T-cell (primary cell): ENCODE data around the gene MLLT11. TPM values are rescaled to one million over a fixed set of nuclear protein-coding genes. Genes with fewer than 3 reads are reported as not detected.
A peak's percentile ranks its signal among the peaks of the same experiment; 100 is the strongest.

Experiments used
- ATAC-seq, 4 experiments: fragments of 200-7000 bp in 3 of 4; fragments of 150-1000 bp in 1 of 4; cut with Tn5 transposase; replicated peaks in 1 of 4; 1 replicate in 3 of 4; 2 replicates in 1 of 4; pipeline ENCODE4 v1.10.0; 2021; ENCODE audit warnings: moderate library complexity in 3 of 4, mild to moderate bottlenecking in 2 of 4, moderate number of reproducible peaks in 1 of 4
- CTCF ChIA-PET, 2 donors: fragments of 300-600 bp; sonication (Branson Sonifier 250); formaldehyde crosslinking; loops; one replicate each; lab custom pipeline; 2022; ENCODE audit warnings: antibody characterized with exemption in 2 of 2; lab: Charles Lee
- POLR2A ChIA-PET, 2 donors: fragments of 300-600 bp; sonication (Branson Sonifier 250); formaldehyde crosslinking; loops; one replicate each; lab custom pipeline; 2022; ENCODE audit warnings: antibody characterized with exemption in 2 of 2; lab: Charles Lee
- DNase-seq, 35 experiments: peaks; one replicate each; pipeline versions ENCODE4 v3.0.0 to v3.0.0-alpha.2; 2013 to 2023
- H3K27ac ChIP-seq: one replicate; pipeline ENCODE4 v1.5.1; 2013; ENCODE audit warnings: low read length
- H3K27me3 ChIP-seq, 2 experiments: replicated peaks in 1 of 2; 1 replicate in 1 of 2; 2 replicates in 1 of 2; pipeline versions ENCODE4 v1.6.1 to v1.7.0; 2013; ENCODE audit warnings: low read length in 1 of 2, mixed read lengths in 1 of 2; ENCODE audit not compliant: control insufficient read depth in 2 of 2, insufficient read depth in 2 of 2; ENCODE audit errors: extremely low read depth in 1 of 2
- H3K36me3 ChIP-seq, 2 donors: 1 replicate in 1 of 2; 2 replicates in 1 of 2; pipeline versions ENCODE4 v1.6.1 to v1.7.0; 2013; ENCODE audit warnings: low read length in 1 of 2; ENCODE audit not compliant: control insufficient read depth in 2 of 2, insufficient read depth in 1 of 2; ENCODE audit errors: extremely low read depth in 1 of 2
- H3K4me1 ChIP-seq, 2 experiments: 1 replicate in 1 of 2; 2 replicates in 1 of 2; pipeline versions ENCODE4 v1.6.1 to v1.7.0; 2013; ENCODE audit warnings: low read length in 2 of 2, mixed read lengths in 1 of 2; ENCODE audit not compliant: insufficient read depth in 2 of 2, control insufficient read depth in 1 of 2; ENCODE audit errors: extremely low read depth in 1 of 2
- H3K4me3 ChIP-seq, 2 donors: 1 replicate in 1 of 2; 2 replicates in 1 of 2; pipeline versions ENCODE4 v1.5.1 to v1.7.0; 2013; ENCODE audit warnings: mild to moderate bottlenecking in 2 of 2, low read length in 1 of 2, moderate library complexity in 1 of 2; ENCODE audit not compliant: control insufficient read depth in 1 of 2; ENCODE audit errors: extremely low read depth in 1 of 2
- H3K9me3 ChIP-seq: 2 replicates; pipeline ENCODE4 v1.7.0; 2013
- H3K27ac Mint-ChIP-seq, 2 donors: one replicate each; pipeline ENCODE4 v1.8.0; 2020 to 2021; ENCODE audit warnings: mild to moderate bottlenecking in 2 of 2, mixed read lengths in 2 of 2
- H3K27me3 Mint-ChIP-seq, 2 donors: one replicate each; pipeline ENCODE4 v1.8.0; 2021 to 2022; ENCODE audit warnings: mixed read lengths in 2 of 2
- H3K36me3 Mint-ChIP-seq: one replicate; pipeline ENCODE4 v1.8.0; 2021; ENCODE audit warnings: mixed read lengths
- H3K4me1 Mint-ChIP-seq, 3 donors: one replicate each; pipeline ENCODE4 v1.8.0; 2020 to 2022; ENCODE audit warnings: mixed read lengths in 3 of 3, mild to moderate bottlenecking in 1 of 3
- H3K4me3 Mint-ChIP-seq, 3 donors: one replicate each; pipeline ENCODE4 v1.8.0; 2020 to 2022; ENCODE audit warnings: mild to moderate bottlenecking in 3 of 3, mixed read lengths in 3 of 3, moderate library complexity in 3 of 3
- H3K9me3 Mint-ChIP-seq, 3 donors: one replicate each; pipeline ENCODE4 v1.8.0; 2020 to 2022; ENCODE audit warnings: mixed read lengths in 3 of 3
- WGBS: methylation state at CpG from one replicate; pipeline ENCODE4 v1.1.5; 2013; ENCODE audit warnings: missing lambda C conversion rate; ENCODE audit not compliant: insufficient coverage; 5-methylcytosine and 5-hydroxymethylcytosine counted together
- total RNA-seq, 35 experiments: library from RNA in 6 of 35; stranded (reverse) in 6 of 35; fragments of 120-200 nt in 1 of 35; gene quantifications; one replicate each; pipeline versions ENCODE4 v1.2.1 to v1.2.4 and lab custom pipeline; 2013 to 2026

MLLT11 gene
- total RNA-seq = 1 to 10 TPM; 3.6 to 4.9 (median 3.9) TPM
- total RNA-seq (2013) = 6.5 TPM
- 0.83 to 6.8 (median 3.6) reads per million in 29 experiments for total RNA-seq (lab: John Stamatoyannopoulos, UW)

GRCh38 chr1:151060007-151060656 lies at the start of gene MLLT11:
MLLT11 (plus strand) TSS chr1:151060397; CDS start chr1:151067225, 6,828 bp downstream.
- peak in 3 of 35 experiments; percentile 23 to 46 (median 34) for DNase-seq

GRCh38 chr1:151011154-151011850 lies 48.9 kb upstream of the MLLT11 start:
- Histone ChIP-seq H3K27me3 (no peaks in the 10 kb centered on the region), H3K9me3 (no peaks in the 10 kb centered on the region), H3K4me1 (peaks cover 32 to 53% of the 10 kb centered on the region in 2 experiments), H3K4me3 (peak overlapping the region in 1 of 2 donors; percentile 15), H3K27ac (no peak overlapping the region), H3K36me3 (peaks cover 0 to 10% of the 10 kb centered on the region in 2 donors)
- Mint-ChIP-seq H3K4me1 (peaks cover 56 to 65% (median 62%) of the 10 kb centered on the region in 3 donors), H3K9me3 (no peaks in the 10 kb centered on the region), H3K27ac (peak overlapping the region; percentile 65 to 79), H3K4me3 (peak overlapping the region; percentile 11 to 56 (median 25)), H3K36me3 (peaks cover 8% of the 10 kb centered on the region), H3K27me3 (no peaks in the 10 kb centered on the region)
- POLR2A ChIA-PET = no interaction called here
- ATAC-seq = no peak
- WGBS = no CpG with 5 or more reads among the region's 4 CpGs
- CTCF ChIA-PET = interaction anchor here (0.5 to 1.3 kb wide), 3 partner anchors 13 to 47 kb away, joined by 3 to 6 read pairs (median 4); no protein-coding TSS in a partner anchor
- DNase-seq = no peak

More at GRCh38 chr1:151060007-151060656, at the start of gene MLLT11:
- no peaks in the 10 kb centered on the region for H3K27me3 Mint-ChIP-seq
- ChIA-PET POLR2A (interaction anchor here in 1 of 2 donors (0.6 kb wide), 1 partner anchor 497 kb away, joined by 3 read pairs; no protein-coding TSS in a partner anchor), CTCF (interaction anchor here (0.6 to 3.1 kb wide), 9 partner anchors 8 to 874 kb away, joined by 3 to 22 read pairs (median 5); partner anchors contain the start of genes C1orf56 (in 1 of the 2), CERS2 (in 1 of the 2) and GABPB2 (in 1 of the 2))
- no peaks in the 10 kb centered on the region for H3K9me3 Mint-ChIP-seq
- H3K4me1 ChIP-seq = peaks cover 10 to 32% of the 10 kb centered on the region in 2 experiments
- WGBS = 8% methylated on average over 8 of the region's 15 CpGs
- peak within 1 kb of the TSS; percentile 78 to 100 for H3K4me3 ChIP-seq
- peak within 1 kb of the TSS; percentile 92 for H3K27ac ChIP-seq
- H3K27me3 ChIP-seq = no peaks in the 10 kb centered on the region
- no peak for ATAC-seq
- H3K4me1 Mint-ChIP-seq = peaks cover 38 to 51% (median 39%) of the 10 kb centered on the region in 3 donors
- no peaks in the 10 kb centered on the region for H3K9me3 ChIP-seq
- peaks cover 0 to 16% of the 10 kb centered on the region in 2 donors for H3K36me3 ChIP-seq
- H3K27ac Mint-ChIP-seq = peak within 1 kb of the TSS; percentile 96 to 99
- peak within 1 kb of the TSS; percentile 93 to 99 (median 95) for H3K4me3 Mint-ChIP-seq
- peaks cover 31% of the 10 kb centered on the region for H3K36me3 Mint-ChIP-seq

- H3K27ac ChIP-seq = no peak overlapping the region
- POLR2A ChIA-PET = interaction anchor here in 1 of 2 donors (0.6 kb wide), 1 partner anchor 77 kb away, joined by 3 read pairs; no protein-coding TSS in a partner anchor
- 93% methylated on average over 10 of the region's 14 CpGs for WGBS
- no peaks in the 10 kb centered on the region for H3K27me3 ChIP-seq
- peak overlapping the region in 1 of 2 donors; percentile 44 for H3K27ac Mint-ChIP-seq
- no peak overlapping the region for H3K4me3 ChIP-seq
- H3K4me3 Mint-ChIP-seq = no peak overlapping the region
- H3K9me3 ChIP-seq = no peaks in the 10 kb centered on the region
- H3K27me3 Mint-ChIP-seq = no peaks in the 10 kb centered on the region
- ATAC-seq (no peak), DNase-seq (no peak)
- H3K36me3 ChIP-seq = peaks cover 0 to 13% of the 10 kb centered on the region in 2 donors
- H3K4me1 ChIP-seq = peaks cover 25 to 37% of the 10 kb centered on the region in 2 experiments
- no peaks in the 10 kb centered on the region for H3K9me3 Mint-ChIP-seq
- CTCF ChIA-PET = interaction anchor here in 1 of 2 donors (0.6 to 1.3 kb wide), 2 partner anchors 17 to 87 kb away, joined by 3 read pairs; no protein-coding TSS in a partner anchor
- peaks cover 40 to 50% (median 46%) of the 10 kb centered on the region in 3 donors for H3K4me1 Mint-ChIP-seq
- peaks cover 8% of the 10 kb centered on the region for H3K36me3 Mint-ChIP-seq
Measured at GRCh38 chr1:151012684-151013471, 47.3 kb upstream of the MLLT11 start.

GRCh38 chr1:151013518-151013917 lies 46.7 kb upstream of the MLLT11 start:
- Histone ChIP-seq H3K27me3 (no peaks in the 10 kb centered on the region), H3K36me3 (peaks cover 0 to 19% of the 10 kb centered on the region in 2 donors), H3K27ac (no peak overlapping the region), H3K9me3 (no peaks in the 10 kb centered on the region), H3K4me3 (no peak overlapping the region), H3K4me1 (peaks cover 23 to 34% of the 10 kb centered on the region in 2 experiments)
- Mint-ChIP-seq H3K4me3 (no peak overlapping the region), H3K27ac (peak overlapping the region in 1 of 2 donors; percentile 44), H3K9me3 (no peaks in the 10 kb centered on the region), H3K4me1 (peaks cover 34 to 44% (median 41%) of the 10 kb centered on the region in 3 donors), H3K36me3 (peaks cover 13% of the 10 kb centered on the region), H3K27me3 (no peaks in the 10 kb centered on the region)
- ChIA-PET CTCF (interaction anchor here in 1 of 2 donors (0.6 kb wide), 1 partner anchor 86 kb away, joined by 3 read pairs; no protein-coding TSS in a partner anchor), POLR2A (no interaction called here)
- no peak for DNase-seq
- 70% methylated on average over 2 of the region's 2 CpGs for WGBS
- ATAC-seq = no peak

- no peak overlapping the region for H3K4me3 ChIP-seq
- H3K27me3 Mint-ChIP-seq = no peaks in the 10 kb centered on the region
- no peak overlapping the region for H3K27ac ChIP-seq
- H3K4me1 Mint-ChIP-seq = peaks cover 6 to 16% (median 8%) of the 10 kb centered on the region in 3 donors
- H3K9me3 ChIP-seq = no peaks in the 10 kb centered on the region
- H3K4me1 ChIP-seq = peaks cover 0 to 7% of the 10 kb centered on the region in 2 experiments
- peaks cover 0 to 40% of the 10 kb centered on the region in 2 donors for H3K36me3 ChIP-seq
- no peaks in the 10 kb centered on the region for H3K9me3 Mint-ChIP-seq
- WGBS = 0% methylated on average over 3 of the region's 6 CpGs
- peak; percentile 99 to 100 (median 100) for ATAC-seq
- ChIA-PET POLR2A (interaction anchor here (0.6 to 1.0 kb wide), 3 partner anchors 31 to 1134 kb away, joined by 4 to 6 read pairs (median 4); no protein-coding TSS in a partner anchor), CTCF (interaction anchor here (0.6 to 2.7 kb wide), 31 partner anchors 9 to 1123 kb away, joined by 3 to 23 read pairs (median 4); partner anchors contain the start of genes MINDY1 (in 2 of the 2), C1orf56 (in 1 of the 2), CDC42SE1 (in 1 of the 2) and MLLT11 (in 1 of the 2))
- DNase-seq = peak; percentile 72 to 92 (median 85)
- peaks cover 34% of the 10 kb centered on the region for H3K36me3 Mint-ChIP-seq
- H3K27me3 ChIP-seq = no peaks in the 10 kb centered on the region
- peak overlapping the region in 2 of 3 donors; percentile 23 to 43 for H3K4me3 Mint-ChIP-seq
- peak overlapping the region; percentile 31 to 36 for H3K27ac Mint-ChIP-seq
Measured at GRCh38 chr1:151024540-151025146, 35.6 kb upstream of the MLLT11 start.
